ENCODE results near the gene SLC7A6OS.
A peak's percentile ranks its signal among the peaks of the same experiment; 100 is the strongest.

The SLC7A6OS gene

GRCh38 chr16:68344252-68344651 is 33.5 kb upstream of the SLC7A6OS start:
- no peak for DNase-seq (ENCODE audit: low read depth)

GRCh38 chr16:68343137-68343536 is 32.4 kb upstream of the SLC7A6OS start:
- no peak for DNase-seq (ENCODE audit: low read depth)

- no peak for DNase-seq (ENCODE audit: low read depth)
These were observed 31.9 kb upstream of the SLC7A6OS start for GRCh38 chr16:68342620-68343019.

- DNase-seq (ENCODE audit: low read depth) = no peak
These were observed 28.5 kb upstream of the SLC7A6OS start for GRCh38 chr16:68339214-68339613.

- no peak for DNase-seq (ENCODE audit: low read depth)
These were observed 27.8 kb upstream of the SLC7A6OS start for GRCh38 chr16:68338326-68339119.

- no peak for DNase-seq (ENCODE audit: low read depth)
These were observed 24.4 kb upstream of the SLC7A6OS start for GRCh38 chr16:68335175-68335574.

GRCh38 chr16:68332411-68333121 is 21.8 kb upstream of the SLC7A6OS start:
- no peak for DNase-seq (ENCODE audit: low read depth)

GRCh38 chr16:68331879-68332410 is 21.2 kb upstream of the SLC7A6OS start:
- no peak for DNase-seq (ENCODE audit: low read depth)

- DNase-seq (ENCODE audit: low read depth) = no peak
These were observed 18.2 kb upstream of the SLC7A6OS start for GRCh38 chr16:68328860-68329390.

- DNase-seq (ENCODE audit: low read depth) = peak; percentile 66
These were observed 17.6 kb upstream of the SLC7A6OS start for GRCh38 chr16:68328151-68328859.

GRCh38 chr16:68324780-68325357 is 14.1 kb upstream of the SLC7A6OS start:
- DNase-seq (ENCODE audit: low read depth) = no peak

- no peak for DNase-seq (ENCODE audit: low read depth)
These were observed 13.6 kb upstream of the SLC7A6OS start for GRCh38 chr16:68324336-68324735.

GRCh38 chr16:68319185-68319908 is 8.6 kb upstream of the SLC7A6OS start:
- no peak for DNase-seq (ENCODE audit: low read depth)

- DNase-seq (ENCODE audit: low read depth) = no peak
These were observed 2.4 kb upstream of the SLC7A6OS start for GRCh38 chr16:68313116-68313515.

GRCh38 chr16:68310437-68310773 is 341 bp downstream of the SLC7A6OS start:
- no peak for DNase-seq (ENCODE audit: low read depth)

- no peak for DNase-seq (ENCODE audit: low read depth)
These were observed 947 bp downstream of the SLC7A6OS start for GRCh38 chr16:68309799-68310198.

- no peak for DNase-seq (ENCODE audit: low read depth)
These were observed 4.1 kb downstream of the SLC7A6OS start for GRCh38 chr16:68306633-68307032.

- no peak for DNase-seq (ENCODE audit: low read depth)
These were observed 9.8 kb downstream of the SLC7A6OS start for GRCh38 chr16:68300734-68301459.

- no peak for DNase-seq (ENCODE audit: low read depth)
These were observed 10.9 kb downstream of the SLC7A6OS start for GRCh38 chr16:68299571-68300453.
